ENCODE measurements around the gene IGHMBP2.

IGHMBP2 gene

GRCh38 chr11:68933605-68934320, 30.1 kb downstream of the IGHMBP2 start:
- Histone ChIP-seq H3K9ac (ENCODE audit: insufficient read length) (no peak overlapping the region), H3K4me3 (no peak overlapping the region), H3K36me3 (ENCODE audit: insufficient read depth, low read length) (peaks cover 44% of the 10 kb centered on the region), H3K9me3 (ENCODE audit: low read depth, low read length) (no peaks in the 10 kb centered on the region), H3K27ac (no peak overlapping the region)
- TF ChIP-seq POLR2AphosphoS5 (IDR thresholded peaks at IDR 0.05; ENCODE audit: borderline replicate concordance, low read depth, low read length) (no peak), FOXP2 (optimal IDR thresholded peaks at IDR 0.05; ENCODE audit: control extremely low read depth, extremely low read length, insufficient read depth) (no peak), EZH2 (IDR thresholded peaks at IDR 0.05) (no peak)
- no peak for DNase-seq (ENCODE audit: low read depth, low spot score)

GRCh38 chr11:68934321-68934645, 30.6 kb downstream of the IGHMBP2 start:
- no peak overlapping the region for H3K27ac ChIP-seq
- H3K4me3 ChIP-seq: no peak overlapping the region
- H3K9me3 ChIP-seq (ENCODE audit: low read depth, low read length): no peaks in the 10 kb centered on the region
- no peak overlapping the region for H3K9ac ChIP-seq (ENCODE audit: insufficient read length)
- no peak for TF ChIP-seq POLR2AphosphoS5 (IDR thresholded peaks at IDR 0.05; ENCODE audit: borderline replicate concordance, low read depth, low read length)
- no peak for TF ChIP-seq EZH2 (IDR thresholded peaks at IDR 0.05)
- TF ChIP-seq FOXP2 (optimal IDR thresholded peaks at IDR 0.05; ENCODE audit: control extremely low read depth, extremely low read length, insufficient read depth): no peak
- DNase-seq (ENCODE audit: low read depth, low spot score): no peak
- peaks cover 43% of the 10 kb centered on the region for H3K36me3 ChIP-seq (ENCODE audit: insufficient read depth, low read length)

- TF ChIP-seq EZH2 (IDR thresholded peaks at IDR 0.05) (no peak), POLR2AphosphoS5 (IDR thresholded peaks at IDR 0.05; ENCODE audit: borderline replicate concordance, low read depth, low read length) (no peak), FOXP2 (optimal IDR thresholded peaks at IDR 0.05; ENCODE audit: control extremely low read depth, extremely low read length, insufficient read depth) (no peak)
- no peak overlapping the region for H3K27ac ChIP-seq
- DNase-seq (ENCODE audit: low read depth, low spot score): no peak
- H3K4me3 ChIP-seq: no peak overlapping the region
- H3K9ac ChIP-seq (ENCODE audit: insufficient read length): no peak overlapping the region
- no peaks in the 10 kb centered on the region for H3K9me3 ChIP-seq (ENCODE audit: low read depth, low read length)
- H3K36me3 ChIP-seq (ENCODE audit: insufficient read depth, low read length): peaks cover 40% of the 10 kb centered on the region
Measured at GRCh38 chr11:68934666-68935065, 31.0 kb downstream of the IGHMBP2 start.

- no peak overlapping the region for H3K4me3 ChIP-seq
- peaks cover 38% of the 10 kb centered on the region for H3K36me3 ChIP-seq (ENCODE audit: insufficient read depth, low read length)
Measured at GRCh38 chr11:68935066-68935465, 31.4 kb downstream of the IGHMBP2 start.

GRCh38 chr11:68935516-68936357, 32.0 kb downstream of the IGHMBP2 start:
- Histone ChIP-seq H3K9me3 (ENCODE audit: low read depth, low read length) (no peaks in the 10 kb centered on the region), H3K4me3 (no peak overlapping the region), H3K9ac (ENCODE audit: insufficient read length) (no peak overlapping the region), H3K36me3 (ENCODE audit: insufficient read depth, low read length) (peaks cover 33% of the 10 kb centered on the region), H3K27ac (no peak overlapping the region)
- TF ChIP-seq EZH2 (IDR thresholded peaks at IDR 0.05) (no peak), POLR2AphosphoS5 (IDR thresholded peaks at IDR 0.05; ENCODE audit: borderline replicate concordance, low read depth, low read length) (no peak), FOXP2 (optimal IDR thresholded peaks at IDR 0.05; ENCODE audit: control extremely low read depth, extremely low read length, insufficient read depth) (no peak)
- DNase-seq (ENCODE audit: low read depth, low spot score): no peak

More at GRCh38 chr11:68935066-68935465, 31.4 kb downstream of the IGHMBP2 start:
- TF ChIP-seq POLR2AphosphoS5 (IDR thresholded peaks at IDR 0.05; ENCODE audit: borderline replicate concordance, low read depth, low read length): no peak
- H3K9me3 ChIP-seq (ENCODE audit: low read depth, low read length): no peaks in the 10 kb centered on the region
- no peak overlapping the region for H3K27ac ChIP-seq
- H3K9ac ChIP-seq (ENCODE audit: insufficient read length): no peak overlapping the region
- DNase-seq (ENCODE audit: low read depth, low spot score): no peak

- peaks cover 33% of the 10 kb centered on the region for H3K36me3 ChIP-seq (ENCODE audit: insufficient read depth, low read length)
- TF ChIP-seq EZH2 (IDR thresholded peaks at IDR 0.05) (no peak), POLR2AphosphoS5 (IDR thresholded peaks at IDR 0.05; ENCODE audit: borderline replicate concordance, low read depth, low read length) (no peak), FOXP2 (optimal IDR thresholded peaks at IDR 0.05; ENCODE audit: control extremely low read depth, extremely low read length, insufficient read depth) (no peak)
- no peak overlapping the region for H3K27ac ChIP-seq
- H3K9me3 ChIP-seq (ENCODE audit: low read depth, low read length): no peaks in the 10 kb centered on the region
- DNase-seq (ENCODE audit: low read depth, low spot score): no peak
- H3K9ac ChIP-seq (ENCODE audit: insufficient read length): no peak overlapping the region
- no peak overlapping the region for H3K4me3 ChIP-seq
Measured at GRCh38 chr11:68936358-68936636, 32.6 kb downstream of the IGHMBP2 start.

- DNase-seq (ENCODE audit: low read depth, low spot score): no peak
- TF ChIP-seq FOXP2 (optimal IDR thresholded peaks at IDR 0.05; ENCODE audit: control extremely low read depth, extremely low read length, insufficient read depth) (no peak), POLR2AphosphoS5 (IDR thresholded peaks at IDR 0.05; ENCODE audit: borderline replicate concordance, low read depth, low read length) (no peak), EZH2 (IDR thresholded peaks at IDR 0.05) (no peak)
- H3K36me3 ChIP-seq (ENCODE audit: insufficient read depth, low read length): peaks cover 33% of the 10 kb centered on the region
- no peak overlapping the region for H3K4me3 ChIP-seq
- no peak overlapping the region for H3K27ac ChIP-seq
- H3K9ac ChIP-seq (ENCODE audit: insufficient read length): no peak overlapping the region
- no peaks in the 10 kb centered on the region for H3K9me3 ChIP-seq (ENCODE audit: low read depth, low read length)
Measured at GRCh38 chr11:68936676-68937620, 33.3 kb downstream of the IGHMBP2 start.

GRCh38 chr11:68938088-68938487, 34.4 kb downstream of the IGHMBP2 start:
- Histone ChIP-seq H3K9me3 (ENCODE audit: low read depth, low read length) (no peaks in the 10 kb centered on the region), H3K36me3 (ENCODE audit: insufficient read depth, low read length) (peaks cover 33% of the 10 kb centered on the region), H3K27ac (no peak overlapping the region), H3K4me3 (no peak overlapping the region), H3K9ac (ENCODE audit: insufficient read length) (no peak overlapping the region)
- no peak for TF ChIP-seq FOXP2 (optimal IDR thresholded peaks at IDR 0.05; ENCODE audit: control extremely low read depth, extremely low read length, insufficient read depth)
- TF ChIP-seq POLR2AphosphoS5 (IDR thresholded peaks at IDR 0.05; ENCODE audit: borderline replicate concordance, low read depth, low read length): no peak
- TF ChIP-seq EZH2 (IDR thresholded peaks at IDR 0.05): no peak
- DNase-seq (ENCODE audit: low read depth, low spot score): no peak

Measured in SK-N-MC (cell line).